ENCODE measurements around the gene RBM28. TPM values are rescaled to one million over a fixed set of nuclear protein-coding genes. Genes with fewer than 3 reads are reported as not detected.

RBM28 gene
- total RNA-seq, 1 experiment from 2014 or later: 70.0 TPM

- H3K36me3 Mint-ChIP-seq (ENCODE audit: insufficient read depth in 1 of 3, low read depth in 3 of 3): peaks cover 0 to 2% (median 0%) of the 10 kb centered on the region in 3 experiments; a peak in 3 of 7 replicates
- no peak overlapping the region for H2BK12ac ChIP-seq (ENCODE audit: insufficient read length, low read depth, low read length)
- no peak overlapping the region for H2BK15ac ChIP-seq (ENCODE audit: low read depth, low read length)
- H4K5ac ChIP-seq (ENCODE audit: insufficient read length, low read depth, low read length): no peak overlapping the region
- DNase-seq: no peak
- H3K4me1 ChIP-seq (ENCODE audit: insufficient read depth, low read length): no peaks in the 10 kb centered on the region
- no peak overlapping the region for H2AK5ac ChIP-seq (ENCODE audit: insufficient read length, low read length)
- H2BK20ac ChIP-seq (ENCODE audit: low read depth, low read length, poor library complexity, severe bottlenecking): no peak overlapping the region
- H3K18ac ChIP-seq (ENCODE audit: insufficient read length, low read depth, low read length): no peak overlapping the region
- no peaks in the 10 kb centered on the region for H3K79me2 ChIP-seq (ENCODE audit: insufficient read depth, low read length)
- no peak overlapping the region for H3K27ac ChIP-seq (ENCODE audit: insufficient read length, low read depth, low read length)
- WGBS (ENCODE audit: extremely low coverage, insufficient read length, low lambda C conversion rate): no CpG with 5 or more reads among the region's 3 CpGs
- H4K20me1 ChIP-seq (ENCODE audit: control insufficient read depth, insufficient read depth, insufficient read length): peaks cover 2% of the 10 kb centered on the region
- no peak overlapping the region for H3K4ac ChIP-seq (ENCODE audit: low read depth, low read length)
- H2AFZ ChIP-seq (ENCODE audit: low read length): no peak overlapping the region
- H2BK5ac ChIP-seq (ENCODE audit: insufficient read length, low read length): no peak overlapping the region
- no peak overlapping the region for H4K91ac ChIP-seq (ENCODE audit: insufficient read length, low read depth, low read length)
- H3K79me1 ChIP-seq (ENCODE audit: insufficient read depth, low read depth, low read length, poor library complexity, severe bottlenecking): no peaks in the 10 kb centered on the region
- H3K23ac ChIP-seq (ENCODE audit: insufficient read length, low read depth, low read length): no peak overlapping the region
- H3K23me2 ChIP-seq (ENCODE audit: insufficient read length, low read depth, low read length, poor library complexity, severe bottlenecking): no peaks in the 10 kb centered on the region
- H3K9me3 Mint-ChIP-seq: no peaks in the 10 kb centered on the region
- no peak overlapping the region for H3T11ph ChIP-seq (ENCODE audit: low read length)
- no peak overlapping the region for H3K14ac ChIP-seq (ENCODE audit: insufficient read depth, low read length)
- no peak overlapping the region for H3K56ac ChIP-seq (ENCODE audit: insufficient read length, low read depth, low read length)
- no peak overlapping the region; a peak in 1 of 5 replicates for H3K4me3 Mint-ChIP-seq
- no peak overlapping the region for H2BK120ac ChIP-seq (ENCODE audit: low read depth, low read length, poor library complexity, severe bottlenecking)
- H3K27ac Mint-ChIP-seq: no peak overlapping the region
- no peak overlapping the region for H3K4me2 ChIP-seq (ENCODE audit: insufficient read depth, insufficient read length, low read length)
- peaks cover 24% of the 10 kb centered on the region for H3K27me3 Mint-ChIP-seq (ENCODE audit: low read depth)
- H3K27me3 ChIP-seq (ENCODE audit: insufficient read depth, low read length): no peaks in the 10 kb centered on the region; the same call in 1 of the 2 replicates
- H3K9ac ChIP-seq (ENCODE audit: extremely low read depth, insufficient read length, low read length): no peak overlapping the region
- H4K8ac ChIP-seq (replicated peaks; ENCODE audit: insufficient read length, low read depth, low read length): no peak overlapping the region
- H3K4me1 Mint-ChIP-seq: peaks cover 31 to 34% of the 10 kb centered on the region in 2 experiments
- H3K9me3 ChIP-seq (ENCODE audit: control insufficient read depth, low read depth, low read length): no peaks in the 10 kb centered on the region
- TF ChIP-seq CTCF (conservative IDR thresholded peaks at IDR 0.05): no peak
These were observed 44.4 kb upstream of the RBM28 start for GRCh38 chr7:128388145-128388485.
